Keratinocyte (primary cell): Measurements from ENCODE around the gene C4orf46.

Source experiments
- EZH2 ChIP-seq: IDR thresholded peaks from one replicate; pipeline ENCODE4 v1.6.1; 2012; ENCODE audit warnings: inconsistent platforms, mild to moderate bottlenecking, low read length, moderate library complexity
- TF ChIP-seq, protein P1 (sequence below), 3 experiments: IDR thresholded peaks in 1 of 3; conservative IDR thresholded peaks in 1 of 3; optimal IDR thresholded peaks in 1 of 3; 2 replicates in 2 of 3; 3 replicates in 1 of 3; pipeline versions ENCODE3 to v1.5.1; 2011; ENCODE audit warnings: low read length in 3 of 3, mild to moderate bottlenecking in 3 of 3, moderate library complexity in 2 of 3, control low read depth in 1 of 3, inconsistent platforms in 1 of 3; ENCODE audit not compliant: insufficient read depth in 2 of 3; ENCODE audit errors: extremely low read depth in 1 of 3

- no peak for TF ChIP-seq EZH2
- TF ChIP-seq, protein P1, sequence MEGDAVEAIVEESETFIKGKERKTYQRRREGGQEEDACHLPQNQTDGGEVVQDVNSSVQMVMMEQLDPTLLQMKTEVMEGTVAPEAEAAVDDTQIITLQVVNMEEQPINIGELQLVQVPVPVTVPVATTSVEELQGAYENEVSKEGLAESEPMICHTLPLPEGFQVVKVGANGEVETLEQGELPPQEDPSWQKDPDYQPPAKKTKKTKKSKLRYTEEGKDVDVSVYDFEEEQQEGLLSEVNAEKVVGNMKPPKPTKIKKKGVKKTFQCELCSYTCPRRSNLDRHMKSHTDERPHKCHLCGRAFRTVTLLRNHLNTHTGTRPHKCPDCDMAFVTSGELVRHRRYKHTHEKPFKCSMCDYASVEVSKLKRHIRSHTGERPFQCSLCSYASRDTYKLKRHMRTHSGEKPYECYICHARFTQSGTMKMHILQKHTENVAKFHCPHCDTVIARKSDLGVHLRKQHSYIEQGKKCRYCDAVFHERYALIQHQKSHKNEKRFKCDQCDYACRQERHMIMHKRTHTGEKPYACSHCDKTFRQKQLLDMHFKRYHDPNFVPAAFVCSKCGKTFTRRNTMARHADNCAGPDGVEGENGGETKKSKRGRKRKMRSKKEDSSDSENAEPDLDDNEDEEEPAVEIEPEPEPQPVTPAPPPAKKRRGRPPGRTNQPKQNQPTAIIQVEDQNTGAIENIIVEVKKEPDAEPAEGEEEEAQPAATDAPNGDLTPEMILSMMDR (optimal IDR thresholded peaks at IDR 0.05 in 1 of 3, IDR thresholded peaks at IDR 0.05 in 1 of 3, conservative IDR thresholded peaks at IDR 0.05 in 1 of 3; ENCODE audit: extremely low read depth in 1 of 3, insufficient read depth in 2 of 3, low read length in 3 of 3) = no peak
These were observed 43.2 kb upstream of the C4orf46 start for GRCh38 chr4:158714937-158715336.
